Superior temporal gyrus (tissue), 1 donor: Measurements from ENCODE around the gene ABHD4.
"Not testable (repeated sequence)": the region's sequence is repeated elsewhere in the genome, so short reads cannot be mapped to it uniquely, and the experiment has no call there.

Source experiments
- DNase-seq: peaks from one replicate; pipeline ENCODE4 v3.0.0-alpha.2; 2016; ENCODE audit errors: extremely low spot score

The ABHD4 gene

GRCh38 chr14:22561661-22562579 is 36.2 kb upstream of the ABHD4 start:
- DNase-seq, result no peak

- DNase-seq, result no peak
Measured at GRCh38 chr14:22563987-22564386, 34.1 kb upstream of the ABHD4 start.

GRCh38 chr14:22564463-22564862 is 33.6 kb upstream of the ABHD4 start:
- DNase-seq, result no peak

- DNase-seq, result no peak
Measured at GRCh38 chr14:22565391-22565945, 32.6 kb upstream of the ABHD4 start.

- not testable (repeated sequence) for DNase-seq
Measured at GRCh38 chr14:22566266-22566665, 31.8 kb upstream of the ABHD4 start.

- DNase-seq, result no peak
Measured at GRCh38 chr14:22566845-22567244, 31.3 kb upstream of the ABHD4 start.

- DNase-seq, result no peak
Measured at GRCh38 chr14:22567437-22567836, 30.7 kb upstream of the ABHD4 start.

- no peak for DNase-seq
Measured at GRCh38 chr14:22569106-22569736, 28.9 kb upstream of the ABHD4 start.

- DNase-seq, result no peak
Measured at GRCh38 chr14:22569737-22570131, 28.4 kb upstream of the ABHD4 start.

- peak; percentile 96 for DNase-seq
Measured at GRCh38 chr14:22570132-22570949, 27.8 kb upstream of the ABHD4 start.

GRCh38 chr14:22572562-22573058 is 25.5 kb upstream of the ABHD4 start:
- DNase-seq, result no peak

GRCh38 chr14:22573804-22574203 is 24.3 kb upstream of the ABHD4 start:
- no peak for DNase-seq

GRCh38 chr14:22577334-22577908 is 20.7 kb upstream of the ABHD4 start:
- no peak for DNase-seq

- no peak for DNase-seq
Measured at GRCh38 chr14:22579236-22579635, 18.9 kb upstream of the ABHD4 start.

GRCh38 chr14:22579881-22580280 is 18.2 kb upstream of the ABHD4 start:
- DNase-seq, result no peak

GRCh38 chr14:22580625-22581024 is 17.5 kb upstream of the ABHD4 start:
- no peak for DNase-seq

- DNase-seq, result no peak
Measured at GRCh38 chr14:22583994-22584393, 14.1 kb upstream of the ABHD4 start.

GRCh38 chr14:22587247-22587646 is 10.9 kb upstream of the ABHD4 start:
- DNase-seq, result no peak

GRCh38 chr14:22587677-22588422 is 10.2 kb upstream of the ABHD4 start:
- DNase-seq, result not testable (repeated sequence)

GRCh38 chr14:22588526-22589095 is 9.5 kb upstream of the ABHD4 start:
- no peak for DNase-seq
